Activated CD8-positive, alpha-beta T cell treated with anti-CD3 and anti-CD28 coated beads, Interleukin-2, amount 10 ng/mL, durations not matched to agents 7 days and 5 days (primary cell): ENCODE results near the gene PRR20B. TPM values are rescaled to one million over a fixed set of nuclear protein-coding genes. Genes with fewer than 3 reads are reported as not detected.
"Not testable (repeated sequence)": the region's sequence is repeated elsewhere in the genome, so short reads cannot be mapped to it uniquely, and the experiment has no call there.

ENCODE experiments used
- ATAC-seq: fragments of 150-1000 bp; cut with Tn5 transposase; one replicate; pipeline ENCODE4 v1.10.0; 2021; ENCODE audit warnings: moderate library complexity
- CTCF ChIA-PET: fragments of 350-600 bp; sonication (Branson Sonifier 250); formaldehyde crosslinking; loops from one replicate; lab custom pipeline; 2021; ENCODE audit warnings: antibody characterized with exemption; lab: Charles Lee
- POLR2A ChIA-PET: fragments of 350-600 bp; sonication (Branson Sonifier 250); formaldehyde crosslinking; loops from one replicate; lab custom pipeline; 2021; ENCODE audit warnings: antibody characterized with exemption; lab: Charles Lee
- DNase-seq: peaks from one replicate; pipeline ENCODE4 v3.0.0-alpha.2; 2020
- H3K27ac Mint-ChIP-seq: one replicate; pipeline ENCODE4 v1.8.0; 2021; ENCODE audit warnings: mild to moderate bottlenecking, mixed read lengths
- H3K27me3 Mint-ChIP-seq: one replicate; pipeline ENCODE4 v1.8.0; 2021; ENCODE audit warnings: low read depth, mixed read lengths
- H3K36me3 Mint-ChIP-seq: one replicate; pipeline ENCODE4 v1.8.0; 2021; ENCODE audit warnings: low read depth, mixed read lengths
- H3K4me1 Mint-ChIP-seq: one replicate; pipeline ENCODE4 v1.8.0; 2021; ENCODE audit warnings: low read depth, mixed read lengths
- H3K4me3 Mint-ChIP-seq: one replicate; pipeline ENCODE4 v1.8.0; 2021; ENCODE audit warnings: mild to moderate bottlenecking, mixed read lengths
- H3K9me3 Mint-ChIP-seq: one replicate; pipeline ENCODE4 v1.8.0; 2022; ENCODE audit warnings: mixed read lengths; ENCODE audit not compliant: insufficient read depth
- total RNA-seq, 2 experiments: library from RNA; stranded (reverse); gene quantifications; one replicate each; pipeline ENCODE4 v1.2.3, GENCODE V29; 2021

Gene PRR20B
- total RNA-seq = not detected

DNA sequence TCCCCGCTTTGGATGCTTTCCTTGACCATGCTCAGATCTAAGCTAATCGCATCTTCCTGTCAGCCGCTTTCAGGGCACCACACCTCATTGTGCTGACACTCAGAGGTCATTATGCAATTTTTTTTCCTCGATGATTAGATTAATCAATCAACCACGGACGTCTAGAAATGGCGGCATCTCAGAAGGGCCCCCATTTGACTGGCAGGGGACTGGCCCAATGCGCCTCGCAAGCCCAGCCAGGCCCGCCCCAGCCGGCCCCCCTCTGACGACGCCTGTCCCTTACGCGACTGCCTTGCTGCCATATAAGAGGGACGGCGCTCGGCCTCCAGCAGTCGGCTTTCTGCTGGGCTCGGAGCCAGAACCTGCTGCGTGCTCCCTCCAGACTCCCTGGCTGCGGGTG is at the start of gene PRR20B:
PRR20B (plus strand) TSS at position 301 of the 400 bp plus-strand sequence. CDS start 387 bp downstream, outside the sequence.
- DNase-seq, H3K27ac Mint-ChIP-seq, ATAC-seq, H3K9me3 Mint-ChIP-seq, H3K27me3 Mint-ChIP-seq, H3K4me3 Mint-ChIP-seq, POLR2A ChIA-PET, H3K4me1 Mint-ChIP-seq, H3K36me3 Mint-ChIP-seq, CTCF ChIA-PET: not testable (repeated sequence)

DNA sequence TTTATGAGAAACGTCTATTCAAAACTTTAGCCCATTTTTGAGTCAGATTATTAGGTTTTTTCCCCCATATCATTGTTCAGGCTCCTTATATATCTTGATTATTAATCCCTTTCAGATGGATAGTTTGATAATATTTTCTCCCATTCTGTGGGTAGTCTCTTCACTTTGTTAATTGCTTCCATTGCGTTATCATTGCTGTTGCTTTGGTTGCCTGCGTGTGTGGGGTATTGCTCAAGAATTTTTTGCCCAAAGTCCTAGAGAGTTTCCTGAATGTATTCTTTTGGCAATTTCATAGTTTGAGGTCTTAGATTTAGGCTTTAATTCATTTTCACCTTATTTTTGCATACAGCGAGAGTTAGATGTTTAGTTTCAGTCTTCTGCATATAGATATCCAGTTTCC is 32.3 kb upstream of the PRR20B start:
- H3K4me3 Mint-ChIP-seq = no peak overlapping the region
- no peak overlapping the region for H3K27ac Mint-ChIP-seq
- POLR2A ChIA-PET = no interaction called here
- peaks cover 40% of the 10 kb centered on the region for H3K9me3 Mint-ChIP-seq
- H3K27me3 Mint-ChIP-seq = no peaks in the 10 kb centered on the region
- CTCF ChIA-PET = no interaction called here
- DNase-seq = no peak
- no peaks in the 10 kb centered on the region for H3K4me1 Mint-ChIP-seq
- no peaks in the 10 kb centered on the region for H3K36me3 Mint-ChIP-seq
- no peak for ATAC-seq

DNA sequence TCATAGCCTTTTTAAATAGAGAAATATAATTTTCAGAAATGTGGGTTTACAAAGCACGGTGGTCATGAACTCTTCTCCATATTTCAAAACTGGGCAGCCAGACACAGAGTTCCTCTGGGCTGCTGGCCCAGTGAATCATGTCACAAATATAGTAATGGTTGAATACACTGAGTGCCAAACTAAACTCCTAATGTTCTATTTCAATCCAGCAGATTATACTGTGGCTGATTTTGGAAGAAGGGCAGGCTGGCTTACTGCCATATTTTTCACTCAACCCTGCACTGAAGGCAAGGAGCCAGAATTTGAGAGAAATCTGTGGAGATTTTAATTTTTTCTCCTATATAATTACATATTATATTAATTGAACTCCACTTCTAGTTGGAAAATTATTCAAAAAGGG is 23.6 kb upstream of the PRR20B start:
- no peaks in the 10 kb centered on the region for H3K27me3 Mint-ChIP-seq
- no peak overlapping the region for H3K4me3 Mint-ChIP-seq
- DNase-seq = no peak
- POLR2A ChIA-PET = no interaction called here
- no peaks in the 10 kb centered on the region for H3K4me1 Mint-ChIP-seq
- H3K27ac Mint-ChIP-seq = no peak overlapping the region
- ATAC-seq = no peak
- H3K9me3 Mint-ChIP-seq = peaks cover 2% of the 10 kb centered on the region
- CTCF ChIA-PET = no interaction called here
- no peaks in the 10 kb centered on the region for H3K36me3 Mint-ChIP-seq

DNA sequence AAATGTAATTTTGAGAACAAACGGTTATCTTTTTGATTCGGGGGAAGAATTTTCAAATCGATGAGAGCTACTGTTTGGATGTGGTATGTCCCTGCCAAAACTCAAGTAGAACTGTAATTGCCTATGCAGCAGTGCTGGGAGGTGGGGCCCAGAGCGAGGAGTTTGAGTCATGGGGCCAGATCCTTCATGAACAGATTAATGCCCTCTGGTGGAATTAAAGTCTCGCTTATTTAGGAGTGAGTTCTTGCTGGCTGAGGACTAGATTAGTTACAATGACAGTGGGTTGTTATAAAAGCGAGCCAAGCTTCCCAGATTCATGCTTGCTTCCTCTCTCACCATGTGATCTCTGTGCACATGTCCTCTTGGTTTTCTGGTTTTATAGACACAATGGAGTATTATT is 18.4 kb upstream of the PRR20B start:
- Mint-ChIP-seq H3K4me1 (no peaks in the 10 kb centered on the region), H3K27me3 (no peaks in the 10 kb centered on the region), H3K27ac (no peak overlapping the region), H3K4me3 (no peak overlapping the region), H3K36me3 (no peaks in the 10 kb centered on the region), H3K9me3 (peaks cover 14% of the 10 kb centered on the region)
- DNase-seq = no peak
- no peak for ATAC-seq
- ChIA-PET CTCF (no interaction called here), POLR2A (no interaction called here)

DNA sequence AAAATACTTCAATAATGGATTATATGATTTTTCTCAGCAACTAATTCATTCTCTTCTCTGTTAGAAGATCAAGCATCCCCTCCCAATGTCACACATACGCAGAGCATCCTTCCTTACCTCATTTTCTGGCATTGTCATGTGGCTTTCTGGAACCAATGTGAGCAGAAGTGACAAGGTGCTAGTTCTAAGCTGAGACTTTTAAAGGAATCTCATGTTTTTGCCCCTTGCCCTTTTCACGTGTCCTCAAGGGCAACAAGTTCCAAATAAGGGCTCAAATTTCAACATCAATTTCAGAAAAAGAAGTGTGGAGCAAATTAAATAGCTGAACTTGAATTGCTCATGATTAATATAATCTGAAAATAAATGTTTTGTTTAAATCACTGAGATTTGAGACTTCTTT is 11.2 kb upstream of the PRR20B start:
- CTCF ChIA-PET = no interaction called here
- POLR2A ChIA-PET = no interaction called here
- Mint-ChIP-seq H3K9me3 (no peaks in the 10 kb centered on the region), H3K27me3 (no peaks in the 10 kb centered on the region), H3K4me3 (no peak overlapping the region), H3K27ac (no peak overlapping the region), H3K36me3 (no peaks in the 10 kb centered on the region), H3K4me1 (no peaks in the 10 kb centered on the region)
- no peak for ATAC-seq
- DNase-seq = no peak

DNA sequence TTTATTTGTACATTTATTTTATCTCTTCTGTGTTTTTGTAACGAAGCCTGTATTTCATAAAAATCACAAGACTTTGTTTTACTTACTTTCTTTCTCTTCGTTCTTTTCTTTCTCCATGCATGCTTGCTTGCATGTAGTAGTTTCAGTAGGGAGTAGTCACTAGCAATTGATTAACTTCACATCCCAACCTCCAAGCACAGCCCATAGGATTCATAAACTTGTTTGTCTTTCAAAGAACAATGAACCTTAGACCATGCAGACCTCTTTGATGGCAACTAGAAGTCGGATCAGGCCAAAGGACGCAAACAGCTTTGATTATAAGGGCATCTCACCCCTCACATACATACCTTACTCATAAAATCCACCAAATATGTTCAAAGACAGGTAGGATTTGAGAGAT is 9.7 kb upstream of the PRR20B start:
- Mint-ChIP-seq H3K4me3 (no peak overlapping the region), H3K27ac (no peak overlapping the region), H3K4me1 (no peaks in the 10 kb centered on the region), H3K9me3 (no peaks in the 10 kb centered on the region), H3K36me3 (no peaks in the 10 kb centered on the region), H3K27me3 (no peaks in the 10 kb centered on the region)
- no peak for DNase-seq
- no peak for ATAC-seq
- ChIA-PET POLR2A (no interaction called here), CTCF (no interaction called here)

DNA sequence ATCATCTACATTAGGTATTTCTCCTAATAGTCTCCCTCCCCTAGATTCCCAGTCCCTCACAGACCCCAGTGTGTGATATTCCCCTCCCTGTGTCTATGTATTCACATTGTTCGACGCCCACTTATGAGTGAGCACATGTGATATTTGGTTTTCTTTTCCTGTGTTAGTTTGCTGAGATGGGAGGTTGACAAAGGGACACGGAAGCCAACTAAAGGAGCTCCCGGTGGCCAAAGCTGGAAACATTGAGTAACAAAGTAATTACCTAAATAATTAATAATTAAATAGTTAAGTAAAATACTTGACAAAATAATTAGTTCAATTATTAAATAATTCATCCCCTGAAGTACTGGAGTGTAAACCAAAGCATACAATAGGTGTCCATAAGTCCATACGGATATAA is 8.3 kb upstream of the PRR20B start:
- ChIA-PET POLR2A (no interaction called here), CTCF (no interaction called here)
- ATAC-seq (no peak), DNase-seq (no peak)
- Mint-ChIP-seq H3K4me3 (no peak overlapping the region), H3K27ac (no peak overlapping the region), H3K4me1 (no peaks in the 10 kb centered on the region), H3K36me3 (no peaks in the 10 kb centered on the region), H3K27me3 (no peaks in the 10 kb centered on the region), H3K9me3 (no peaks in the 10 kb centered on the region)

DNA sequence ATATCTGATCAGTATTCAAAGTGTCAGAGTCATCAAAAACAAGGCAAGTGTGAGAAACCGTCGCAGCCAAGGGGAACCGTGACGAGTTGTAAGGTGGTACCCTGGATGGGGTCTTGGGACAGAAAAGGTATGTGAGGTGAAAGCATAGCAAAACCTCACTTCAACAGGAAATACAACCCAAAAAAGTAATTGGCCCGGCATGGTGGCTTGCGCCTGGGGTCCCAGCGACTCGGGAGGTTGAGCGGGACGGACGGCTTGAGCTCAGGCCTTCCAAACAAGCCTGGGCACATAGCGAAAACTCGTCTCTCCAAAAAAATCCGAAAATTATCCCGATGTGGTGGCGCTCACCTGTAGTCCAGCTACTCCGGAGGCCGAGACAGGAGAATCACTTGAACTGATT is 7.5 kb upstream of the PRR20B start:
- H3K4me1 Mint-ChIP-seq, ATAC-seq, H3K27ac Mint-ChIP-seq, H3K9me3 Mint-ChIP-seq, POLR2A ChIA-PET, H3K4me3 Mint-ChIP-seq, H3K27me3 Mint-ChIP-seq, H3K36me3 Mint-ChIP-seq, DNase-seq, CTCF ChIA-PET: not testable (repeated sequence)

DNA sequence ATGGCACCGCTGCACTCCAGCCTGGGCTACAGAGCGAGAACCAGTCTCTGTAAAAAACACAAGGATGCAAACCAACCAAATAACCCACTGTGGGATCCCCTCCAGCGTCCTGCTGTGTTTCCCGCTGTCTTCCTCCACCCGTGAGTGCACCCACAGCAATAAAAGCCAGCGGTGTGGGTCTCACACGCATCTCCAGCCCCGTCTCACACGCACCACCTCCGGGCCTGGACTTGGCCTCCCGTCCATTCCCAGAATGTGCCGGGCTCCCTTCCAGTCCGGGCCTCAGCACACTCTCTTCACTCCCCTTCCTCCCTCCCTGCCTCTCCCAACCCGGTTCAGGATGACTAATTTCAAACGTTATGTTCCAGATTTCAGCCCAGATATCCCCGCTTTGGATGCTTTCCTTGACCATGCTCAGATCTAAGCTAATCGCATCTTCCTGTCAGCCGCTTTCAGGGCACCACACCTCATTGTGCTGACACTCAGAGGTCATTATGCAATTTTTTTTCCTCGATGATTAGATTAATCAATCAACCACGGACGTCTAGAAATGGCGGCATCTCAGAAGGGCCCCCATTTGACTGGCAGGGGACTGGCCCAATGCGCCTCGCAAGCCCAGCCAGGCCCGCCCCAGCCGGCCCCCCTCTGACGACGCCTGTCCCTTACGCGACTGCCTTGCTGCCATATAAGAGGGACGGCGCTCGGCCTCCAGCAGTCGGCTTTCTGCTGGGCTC is 6.9 kb upstream of the PRR20B start, which contains the start of gene PRR20A:
PRR20A (plus strand) TSS at position 684 of the 734 bp plus-strand sequence. CDS start 387 bp downstream, outside the sequence.
- DNase-seq, POLR2A ChIA-PET, H3K27me3 Mint-ChIP-seq, H3K9me3 Mint-ChIP-seq, H3K27ac Mint-ChIP-seq, CTCF ChIA-PET, H3K4me1 Mint-ChIP-seq, ATAC-seq, H3K4me3 Mint-ChIP-seq, H3K36me3 Mint-ChIP-seq: not testable (repeated sequence)

DNA sequence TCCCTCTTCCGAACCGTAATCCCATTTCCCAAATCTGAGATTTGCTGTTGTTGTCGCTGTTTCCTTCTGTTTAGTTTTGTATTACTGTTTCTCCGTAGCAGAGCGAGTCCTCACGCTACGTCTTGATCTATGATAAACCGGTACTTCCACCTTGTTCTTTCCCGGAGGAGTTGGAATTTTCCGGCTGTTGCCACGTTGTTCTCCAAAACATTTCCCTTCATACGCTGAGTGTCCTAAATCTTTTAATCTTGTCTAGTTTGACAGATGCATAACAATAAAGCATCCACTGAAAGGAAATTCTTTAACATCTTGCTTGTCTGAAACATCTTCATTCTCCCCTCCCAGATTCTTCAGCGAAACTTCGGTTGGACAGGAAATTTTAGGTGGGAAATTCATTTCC is 818 bp downstream of the PRR20B start:
- H3K36me3 Mint-ChIP-seq, H3K27ac Mint-ChIP-seq, POLR2A ChIA-PET, H3K4me1 Mint-ChIP-seq, ATAC-seq, DNase-seq, CTCF ChIA-PET, H3K9me3 Mint-ChIP-seq, H3K4me3 Mint-ChIP-seq, H3K27me3 Mint-ChIP-seq: not testable (repeated sequence)

DNA sequence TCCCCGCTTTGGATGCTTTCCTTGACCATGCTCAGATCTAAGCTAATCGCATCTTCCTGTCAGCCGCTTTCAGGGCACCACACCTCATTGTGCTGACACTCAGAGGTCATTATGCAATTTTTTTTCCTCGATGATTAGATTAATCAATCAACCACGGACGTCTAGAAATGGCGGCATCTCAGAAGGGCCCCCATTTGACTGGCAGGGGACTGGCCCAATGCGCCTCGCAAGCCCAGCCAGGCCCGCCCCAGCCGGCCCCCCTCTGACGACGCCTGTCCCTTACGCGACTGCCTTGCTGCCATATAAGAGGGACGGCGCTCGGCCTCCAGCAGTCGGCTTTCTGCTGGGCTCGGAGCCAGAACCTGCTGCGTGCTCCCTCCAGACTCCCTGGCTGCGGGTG is 6.5 kb downstream of the PRR20B start, which contains the start of gene PRR20C:
PRR20C (plus strand) TSS at position 301 of the 400 bp plus-strand sequence. CDS start 387 bp downstream, outside the sequence.
- H3K27ac Mint-ChIP-seq, CTCF ChIA-PET, ATAC-seq, H3K36me3 Mint-ChIP-seq, DNase-seq, H3K9me3 Mint-ChIP-seq, POLR2A ChIA-PET, H3K4me3 Mint-ChIP-seq, H3K27me3 Mint-ChIP-seq, H3K4me1 Mint-ChIP-seq: not testable (repeated sequence)

DNA sequence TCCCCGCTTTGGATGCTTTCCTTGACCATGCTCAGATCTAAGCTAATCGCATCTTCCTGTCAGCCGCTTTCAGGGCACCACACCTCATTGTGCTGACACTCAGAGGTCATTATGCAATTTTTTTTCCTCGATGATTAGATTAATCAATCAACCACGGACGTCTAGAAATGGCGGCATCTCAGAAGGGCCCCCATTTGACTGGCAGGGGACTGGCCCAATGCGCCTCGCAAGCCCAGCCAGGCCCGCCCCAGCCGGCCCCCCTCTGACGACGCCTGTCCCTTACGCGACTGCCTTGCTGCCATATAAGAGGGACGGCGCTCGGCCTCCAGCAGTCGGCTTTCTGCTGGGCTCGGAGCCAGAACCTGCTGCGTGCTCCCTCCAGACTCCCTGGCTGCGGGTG is 13.0 kb downstream of the PRR20B start, which contains the start of gene PRR20D:
PRR20D (plus strand) TSS at position 301 of the 400 bp plus-strand sequence. CDS start 387 bp downstream, outside the sequence.
- CTCF ChIA-PET, H3K36me3 Mint-ChIP-seq, H3K9me3 Mint-ChIP-seq, H3K4me1 Mint-ChIP-seq, POLR2A ChIA-PET, ATAC-seq, H3K27ac Mint-ChIP-seq, H3K27me3 Mint-ChIP-seq, DNase-seq, H3K4me3 Mint-ChIP-seq: not testable (repeated sequence)
